DMS53 treated with DMSO at 0.1 percent for 48 hours (cell line): ENCODE results near the gene TTC17.
"Not testable (repeated sequence)": the region's sequence is repeated elsewhere in the genome, so short reads cannot be mapped to it uniquely, and the experiment has no call there.

Experiments
- DNase-seq: peaks from one replicate; lab custom pipeline; 2025; ENCODE audit not compliant: unreplicated experiment; lab: John Stamatoyannopoulos, UW

TTC17 gene

GRCh38 chr11:43358801-43359421 is at the start of gene TTC17:
Gene TTC17, plus strand, starts transcription at chr11:43358920. Its CDS starts 35 bp downstream, at chr11:43358955.
- peak; percentile 77 for DNase-seq

GRCh38 chr11:43311791-43312607 is 46.7 kb upstream of the TTC17 start, which contains the start of gene API5:
Gene API5, plus strand, starts transcription at chr11:43311996. Its CDS starts 132 bp downstream, at chr11:43312128.
- DNase-seq = peak; percentile 74

- DNase-seq = no peak
Measured at GRCh38 chr11:43315966-43316365, 42.8 kb upstream of the TTC17 start.

DNA sequence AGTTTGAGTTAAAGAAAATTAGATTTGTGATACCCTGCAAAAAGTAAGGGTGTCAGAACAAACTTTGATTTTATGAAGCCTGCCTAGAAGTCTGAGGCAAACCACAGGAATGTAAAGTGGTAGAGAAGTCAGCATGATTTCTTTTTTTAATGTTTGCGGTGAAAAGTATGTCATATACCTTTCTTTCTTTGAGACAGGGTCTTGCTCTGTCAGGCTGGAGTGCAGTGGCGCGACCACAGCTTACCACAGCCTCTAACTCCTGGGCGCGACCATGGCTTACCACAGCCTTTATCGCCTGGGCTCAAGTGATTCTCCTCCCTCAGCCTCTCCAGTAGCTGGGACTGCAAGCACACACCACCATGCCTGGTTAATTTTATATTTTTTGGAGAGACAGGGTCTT is 42.3 kb upstream of the TTC17 start:
- no peak for DNase-seq

GRCh38 chr11:43327987-43328386 is 30.7 kb upstream of the TTC17 start:
- DNase-seq = peak; percentile 39

GRCh38 chr11:43328482-43328881 is 30.2 kb upstream of the TTC17 start:
- DNase-seq = no peak

DNA sequence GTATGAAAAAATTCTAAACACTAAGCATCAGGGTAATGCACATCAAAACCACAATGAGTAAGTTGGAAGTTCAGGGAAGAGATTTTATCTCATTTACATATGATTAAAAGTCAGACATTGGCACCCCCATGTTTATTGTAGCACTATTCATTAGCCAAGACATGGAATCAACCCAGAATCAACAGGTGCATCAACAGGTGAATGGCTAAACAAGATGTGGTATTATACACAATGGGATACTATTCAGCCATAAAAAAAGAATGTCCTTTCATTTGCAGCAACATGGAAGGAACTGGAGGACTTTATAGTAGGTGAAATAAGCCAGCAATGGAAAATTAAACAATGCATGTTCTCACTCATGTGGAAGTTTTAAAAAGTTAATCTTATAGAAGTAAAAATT is 17.6 kb upstream of the TTC17 start:
- DNase-seq = no peak

- not testable (repeated sequence) for DNase-seq
Measured at GRCh38 chr11:43351426-43351825, 7.3 kb upstream of the TTC17 start.

- no peak for DNase-seq
Measured at GRCh38 chr11:43354311-43354710, 4.4 kb upstream of the TTC17 start.

- DNase-seq = no peak
Measured at GRCh38 chr11:43356336-43356735, 2.4 kb upstream of the TTC17 start.

DNA sequence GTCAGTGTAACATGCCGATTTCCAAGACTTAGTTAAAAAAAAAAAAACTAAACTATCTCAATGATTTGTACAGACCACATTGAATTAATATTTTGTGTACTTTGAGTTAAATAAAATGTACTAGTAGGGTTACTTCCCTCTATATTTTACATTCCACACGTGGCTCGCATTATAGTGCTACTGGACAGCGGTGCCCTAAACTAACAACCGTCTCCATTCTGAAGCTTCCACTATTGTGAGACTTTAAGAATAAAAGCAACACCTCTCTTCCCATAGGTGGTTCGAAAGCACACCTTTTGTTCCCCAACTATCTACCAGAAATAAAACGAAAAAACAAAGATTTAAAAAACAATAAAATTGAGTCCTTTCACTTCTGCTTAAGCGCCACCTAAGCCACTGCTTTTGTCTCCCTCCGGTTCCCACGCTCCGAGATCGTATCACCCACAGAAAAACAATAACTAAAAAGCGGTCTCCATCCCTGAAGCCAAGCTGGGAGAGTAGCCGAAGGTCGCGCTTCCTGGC is 380 bp upstream of the TTC17 start:
- no peak for DNase-seq

- DNase-seq = no peak
Measured at GRCh38 chr11:43359422-43359818, 700 bp downstream of the TTC17 start.

DNA sequence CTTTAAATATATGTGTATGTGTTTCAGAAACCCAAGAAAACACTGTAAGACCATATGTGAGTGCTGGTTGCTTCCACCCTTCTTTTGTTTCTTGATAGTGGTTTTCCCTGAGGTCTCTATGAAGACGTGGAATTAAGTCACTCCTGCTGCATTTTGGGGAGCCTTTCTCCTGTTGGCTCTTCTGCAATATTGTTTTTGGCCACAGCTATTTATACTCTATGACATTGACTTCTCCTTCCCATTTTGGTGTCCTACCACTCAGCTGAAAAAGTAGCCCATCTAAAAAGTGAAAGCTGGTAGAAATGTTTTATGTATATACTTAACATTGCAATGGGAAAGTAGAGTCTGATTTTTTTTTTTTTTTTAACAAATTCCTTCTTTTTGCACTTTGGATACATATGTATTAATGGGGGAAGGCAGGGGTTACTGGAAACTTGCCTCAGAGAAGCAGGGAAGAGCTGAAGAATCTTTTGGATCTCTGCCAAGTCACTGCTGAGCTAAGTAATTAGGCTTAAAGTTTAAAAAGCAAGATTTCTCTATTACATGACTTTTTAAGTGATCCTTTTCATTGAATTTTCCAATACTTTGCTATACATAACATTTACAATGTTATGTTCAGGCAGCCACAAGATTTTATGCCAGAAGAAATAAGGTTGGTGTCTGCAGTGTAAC is 1.8 kb downstream of the TTC17 start:
- DNase-seq = no peak

GRCh38 chr11:43366677-43367076 is 8.0 kb downstream of the TTC17 start:
- DNase-seq = no peak

DNA sequence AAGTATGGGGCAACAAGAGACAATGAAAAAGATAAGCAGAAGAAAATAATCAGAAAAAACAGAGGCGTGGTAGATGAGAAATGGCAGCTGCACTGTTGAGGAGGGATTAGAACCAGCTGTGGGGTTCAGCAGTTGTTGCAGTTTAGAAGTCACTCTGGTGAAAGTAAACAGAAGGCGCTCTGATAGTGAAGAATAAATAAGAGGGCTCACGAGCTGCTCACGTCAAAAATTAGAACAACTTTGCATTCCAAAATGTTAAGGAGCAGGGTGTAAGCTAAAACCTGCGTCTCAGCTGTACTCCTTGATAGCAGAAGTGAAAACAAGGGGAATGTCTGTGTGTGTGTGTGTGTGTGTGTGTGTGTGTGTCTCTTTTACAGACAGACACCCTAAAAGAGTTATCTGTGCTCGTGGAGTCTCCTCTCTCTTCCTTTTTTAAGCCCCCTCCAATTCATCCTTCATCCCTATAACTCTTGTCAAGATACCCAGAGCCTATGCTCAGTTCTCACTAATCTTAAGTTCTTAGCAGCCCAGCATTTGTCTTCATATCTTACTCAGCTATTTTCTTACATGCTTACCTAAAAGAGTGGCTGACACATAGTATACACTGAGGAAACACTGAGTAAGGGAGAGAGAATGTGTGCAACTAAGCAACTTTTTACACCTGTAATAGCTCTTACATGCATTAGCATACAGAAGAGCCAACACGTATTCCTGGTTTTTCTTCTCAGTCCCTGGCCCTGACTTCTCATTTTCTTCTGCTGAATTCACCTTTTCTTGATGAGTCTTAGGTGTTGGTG is 8.9 kb downstream of the TTC17 start:
- DNase-seq = no peak

- no peak for DNase-seq
Measured at GRCh38 chr11:43376065-43376464, 17.3 kb downstream of the TTC17 start.

DNA sequence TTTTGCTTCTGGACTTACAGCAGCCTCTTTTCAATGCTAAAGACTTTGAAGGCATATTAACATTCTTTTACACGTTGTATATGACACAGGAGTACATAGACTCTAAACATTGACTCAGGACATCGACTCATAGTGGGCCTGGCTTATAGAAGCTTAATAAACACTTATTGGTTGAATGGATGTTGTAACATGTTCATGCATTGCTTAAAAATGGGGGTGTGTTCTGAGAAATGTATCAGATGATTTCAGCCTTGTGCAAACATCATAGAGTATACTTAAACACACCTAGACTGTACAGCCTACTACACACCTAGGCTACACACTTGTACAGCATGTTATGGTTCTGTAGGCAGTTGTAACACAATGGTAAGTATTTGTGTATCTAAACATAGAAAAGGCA is 17.9 kb downstream of the TTC17 start:
- no peak for DNase-seq

DNA sequence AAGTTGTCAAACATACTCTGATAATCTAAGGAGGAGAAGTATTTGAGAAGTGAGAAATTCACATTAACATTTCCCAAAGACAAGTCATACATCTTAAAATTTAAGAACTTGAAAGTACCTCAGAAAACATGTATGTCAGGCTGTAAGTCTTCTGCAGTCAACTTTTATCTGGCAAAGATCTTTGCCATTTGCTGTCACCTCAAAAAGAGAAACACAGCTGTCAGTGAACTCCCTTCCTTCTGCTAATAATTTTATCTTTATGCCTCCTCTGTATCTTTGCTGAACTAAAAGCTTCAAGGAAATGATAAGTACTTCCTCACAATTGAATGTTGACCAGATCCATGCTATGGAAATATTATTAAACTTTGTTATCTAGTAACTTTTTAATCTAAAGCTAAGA is 18.7 kb downstream of the TTC17 start:
- no peak for DNase-seq

- DNase-seq = no peak
Measured at GRCh38 chr11:43378897-43379296, 20.2 kb downstream of the TTC17 start.

GRCh38 chr11:43381802-43382201 is 23.1 kb downstream of the TTC17 start:
- DNase-seq = no peak

DNA sequence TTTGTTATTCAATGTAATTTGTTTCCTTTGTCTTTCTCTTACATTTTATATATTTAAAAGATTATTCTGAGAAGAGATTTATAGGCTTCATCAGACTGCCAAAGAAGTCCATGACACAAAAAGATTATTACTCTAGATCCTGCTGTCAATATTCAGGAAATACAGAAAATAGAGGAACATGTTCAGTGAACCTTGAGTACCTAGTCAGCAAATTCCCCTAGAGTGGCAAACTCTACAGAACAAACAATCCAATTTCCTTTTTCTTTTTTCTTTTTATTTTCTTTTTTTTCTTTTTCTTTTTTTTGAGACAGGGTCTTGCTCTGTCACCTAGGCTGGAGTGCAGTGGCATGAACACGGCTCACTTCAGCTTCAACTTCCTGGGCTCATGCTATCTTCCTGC is 23.9 kb downstream of the TTC17 start:
- no peak for DNase-seq
